NCI-H2196 (cell line): Measurements from ENCODE around the gene UACA.

ENCODE experiments used
- DNase-seq: peaks from one replicate; lab custom pipeline; 2025; ENCODE audit not compliant: unreplicated experiment; lab: John Stamatoyannopoulos, UW

Gene UACA

DNA sequence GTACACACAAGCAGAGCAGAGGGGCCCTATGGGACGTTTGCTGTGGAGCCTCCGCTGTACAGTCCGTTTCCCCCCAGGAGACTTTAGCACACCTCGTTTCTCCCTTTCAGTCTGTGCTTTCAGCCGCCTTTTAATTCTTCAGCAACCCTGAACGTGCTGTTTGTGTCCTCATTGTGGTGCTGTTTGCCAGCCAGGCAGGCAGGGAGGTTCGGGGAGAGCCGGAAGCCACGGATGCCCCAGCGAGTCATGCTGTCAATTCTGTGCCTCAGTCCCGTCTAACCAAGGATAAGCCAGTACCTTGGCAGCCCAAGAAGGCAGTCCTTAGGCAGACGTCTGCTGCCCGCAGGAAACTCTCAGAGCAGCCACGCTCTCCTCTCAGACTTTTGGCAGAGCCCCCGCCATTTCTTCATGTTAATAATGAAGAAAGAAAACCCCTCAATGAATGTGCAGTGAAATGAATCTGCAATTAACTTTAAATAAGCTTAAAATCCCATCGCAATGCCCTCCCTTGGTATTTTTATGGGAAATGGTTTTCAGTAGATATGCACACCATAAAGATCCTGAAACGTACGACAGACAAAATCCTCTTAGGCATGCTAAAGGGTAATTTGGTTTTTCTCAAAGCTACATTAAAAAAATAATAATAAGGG, 158.6 kb downstream of the UACA start:
- no peak for DNase-seq
